ENCODE results near the gene RACK1. TPM values are rescaled to one million over a fixed set of nuclear protein-coding genes. Genes with fewer than 3 reads are reported as not detected.

The RACK1 gene
- total and polyA plus RNA-seq, 2 of the 13 experiments (the other 11 are each of a cell fraction or from before 2014, with no cell fraction given) = 2,514 to 6,141 TPM

DNA sequence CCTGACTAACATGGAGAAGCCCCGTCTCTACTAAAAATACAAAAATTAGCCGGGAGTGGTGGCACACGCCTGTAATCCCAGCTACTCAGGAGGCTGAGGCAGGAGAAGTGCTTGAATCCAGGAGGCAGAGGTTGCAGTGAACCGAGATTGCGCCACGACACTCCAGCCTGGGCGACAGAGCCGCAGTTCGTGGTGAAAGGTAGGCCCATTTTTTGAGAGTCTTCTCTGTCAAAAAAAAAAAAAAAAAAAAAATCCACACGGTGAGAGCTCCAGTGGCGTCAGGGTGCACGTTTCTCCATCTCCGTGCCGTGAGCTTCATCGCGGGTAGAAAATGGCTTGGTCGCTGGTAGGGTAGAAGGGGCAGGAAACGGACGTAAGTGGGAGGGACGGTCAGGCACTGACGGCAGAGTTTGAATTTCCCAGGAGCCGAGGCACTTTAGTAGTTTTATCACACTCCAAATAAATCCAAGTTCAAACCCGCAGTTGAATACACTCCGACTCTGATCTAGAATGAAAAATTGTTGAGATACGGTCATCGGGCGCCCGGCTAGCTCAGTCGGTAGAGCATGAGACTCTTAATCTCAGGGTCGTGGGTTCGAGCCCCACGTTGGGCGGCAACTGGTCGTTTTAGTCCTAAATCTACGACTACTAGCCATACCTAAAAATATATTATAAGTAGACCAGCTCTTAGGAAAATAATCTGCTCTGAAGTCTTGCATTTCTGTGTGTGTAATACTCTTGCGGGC lies 36.3 kb downstream of the RACK1 start:
- WGBS (ENCODE audit: low lambda C conversion rate) = 1% methylated on average over 36 of the region's 36 CpGs
- H3K9me3 ChIP-seq (ENCODE audit: low read length) = no peaks in the 10 kb centered on the region
- no TSS peak for BruUV-seq (replicated peaks)
- H3K27me3 ChIP-seq (ENCODE audit: control insufficient read depth in 1 of 2, insufficient read depth in 2 of 2, low read length in 2 of 2) = peaks cover 2 to 35% of the 10 kb centered on the region in 2 experiments; a peak in 4 of 5 replicates
- FAIRE-seq (peak; percentile 54), DNase-seq (ENCODE audit: low spot score) (peak; percentile 82), ATAC-seq (peak; percentile 30)
- intact Hi-C loops (cut with micrococcal nuclease; ENCODE audit: unreplicated experiment) = loop anchor here (1.0 kb wide), 1 partner anchor 20 kb away; no protein-coding TSS in a partner anchor
- peak overlapping the region; percentile 54 to 82 (median 61) for H3K4me3 ChIP-seq (replicated peaks in 1 of 3; ENCODE audit: insufficient read depth in 1 of 3, low read depth in 2 of 3, low read length in 3 of 3)
- peaks cover 30% of the 10 kb centered on the region for H3K4me1 ChIP-seq (ENCODE audit: insufficient read depth, low read length)
- H3K27ac ChIP-seq (ENCODE audit: extremely low read length, insufficient read depth, low read length) = peak overlapping the region; percentile 51
- POLR2A ChIA-PET = interaction anchor here (1.2 to 7.4 kb wide), 10 partner anchors 10 to 1584 kb away, joined by 3 to 104 read pairs (median 16); partner anchors contain the start of genes HNRNPH1, RACK1 and TRIM41
- in situ Hi-C loops (cut with HindIII; ENCODE audit: extremely low pct_ligation_motif_present, low pct_unique_long_range_greater_than_20kb) = no loop called here
- no peaks in the 10 kb centered on the region for H4K20me1 ChIP-seq (ENCODE audit: insufficient read depth, low read length)
- CTCF ChIA-PET (ENCODE audit: low intra/inter-chr PET ratio, low total read pairs) = no interaction called here
- peak overlapping the region; percentile 64 for H3K9ac ChIP-seq (ENCODE audit: insufficient read depth, low read depth, low read length)
- peak overlapping the region; percentile 80 for H3K4me2 ChIP-seq (ENCODE audit: low read depth, low read length)
- no peaks in the 10 kb centered on the region for H3K79me2 ChIP-seq (ENCODE audit: insufficient read depth, low read length)
- H2AFZ ChIP-seq (ENCODE audit: low read length) = no peak overlapping the region
- no peaks in the 10 kb centered on the region for H3K36me3 ChIP-seq (replicated peaks in 1 of 2; ENCODE audit: control insufficient read depth in 1 of 2, insufficient read depth in 2 of 2, low read length in 2 of 2)
- TF ChIP-seq ZSCAN21 (CRISPR knock-in tag; IDR thresholded peaks at IDR 0.05; ENCODE audit: borderline replicate concordance) (no peak), ZNF558 (CRISPR knock-in tag; IDR thresholded peaks at IDR 0.05; ENCODE audit: borderline replicate concordance) (no peak), SCMH1 (CRISPR knock-in tag; IDR thresholded peaks at IDR 0.05; ENCODE audit: borderline replicate concordance) (no peak), RBM22 (optimal IDR thresholded peaks at IDR 0.05; ENCODE audit: low read length) (peak; percentile 95), NFE2L1 (CRISPR knock-in tag; IDR thresholded peaks at IDR 0.05; ENCODE audit: borderline replicate concordance) (no peak), ZNF772 (CRISPR knock-in tag; IDR thresholded peaks at IDR 0.05) (0 out of 2 replicates have a peak, but pooled peaks have one; percentile 46), CREB3 (CRISPR knock-in tag; IDR thresholded peaks at IDR 0.05) (no peak), ELF4 (CRISPR knock-in tag; IDR thresholded peaks at IDR 0.05; ENCODE audit: borderline replicate concordance) (0 out of 2 replicates have a peak, but pooled peaks have one; percentile 23), TCF7 (IDR thresholded peaks at IDR 0.05; ENCODE audit: low read depth) (no peak), ZFY (CRISPR knock-in tag; IDR thresholded peaks at IDR 0.05) (0 out of 2 replicates have a peak, but pooled peaks have one; percentile 7), PITX1 (CRISPR knock-in tag; IDR thresholded peaks at IDR 0.05) (peak; percentile 23; the same call in 1 of the 2 replicates), ZNF660 (CRISPR knock-in tag; IDR thresholded peaks at IDR 0.05; ENCODE audit: borderline replicate concordance, low read depth) (no peak), ZNF850 (CRISPR knock-in tag; conservative IDR thresholded peaks at IDR 0.05) (no peak)
- TF ChIP-seq, protein P1, sequence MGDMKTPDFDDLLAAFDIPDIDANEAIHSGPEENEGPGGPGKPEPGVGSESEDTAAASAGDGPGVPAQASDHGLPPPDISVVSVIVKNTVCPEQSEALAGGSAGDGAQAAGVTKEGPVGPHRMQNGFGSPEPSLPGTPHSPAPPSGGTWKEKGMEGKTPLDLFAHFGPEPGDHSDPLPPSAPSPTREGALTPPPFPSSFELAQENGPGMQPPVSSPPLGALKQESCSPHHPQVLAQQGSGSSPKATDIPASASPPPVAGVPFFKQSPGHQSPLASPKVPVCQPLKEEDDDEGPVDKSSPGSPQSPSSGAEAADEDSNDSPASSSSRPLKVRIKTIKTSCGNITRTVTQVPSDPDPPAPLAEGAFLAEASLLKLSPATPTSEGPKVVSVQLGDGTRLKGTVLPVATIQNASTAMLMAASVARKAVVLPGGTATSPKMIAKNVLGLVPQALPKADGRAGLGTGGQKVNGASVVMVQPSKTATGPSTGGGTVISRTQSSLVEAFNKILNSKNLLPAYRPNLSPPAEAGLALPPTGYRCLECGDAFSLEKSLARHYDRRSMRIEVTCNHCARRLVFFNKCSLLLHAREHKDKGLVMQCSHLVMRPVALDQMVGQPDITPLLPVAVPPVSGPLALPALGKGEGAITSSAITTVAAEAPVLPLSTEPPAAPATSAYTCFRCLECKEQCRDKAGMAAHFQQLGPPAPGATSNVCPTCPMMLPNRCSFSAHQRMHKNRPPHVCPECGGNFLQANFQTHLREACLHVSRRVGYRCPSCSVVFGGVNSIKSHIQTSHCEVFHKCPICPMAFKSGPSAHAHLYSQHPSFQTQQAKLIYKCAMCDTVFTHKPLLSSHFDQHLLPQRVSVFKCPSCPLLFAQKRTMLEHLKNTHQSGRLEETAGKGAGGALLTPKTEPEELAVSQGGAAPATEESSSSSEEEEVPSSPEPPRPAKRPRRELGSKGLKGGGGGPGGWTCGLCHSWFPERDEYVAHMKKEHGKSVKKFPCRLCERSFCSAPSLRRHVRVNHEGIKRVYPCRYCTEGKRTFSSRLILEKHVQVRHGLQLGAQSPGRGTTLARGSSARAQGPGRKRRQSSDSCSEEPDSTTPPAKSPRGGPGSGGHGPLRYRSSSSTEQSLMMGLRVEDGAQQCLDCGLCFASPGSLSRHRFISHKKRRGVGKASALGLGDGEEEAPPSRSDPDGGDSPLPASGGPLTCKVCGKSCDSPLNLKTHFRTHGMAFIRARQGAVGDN (CRISPR knock-in tag; IDR thresholded peaks at IDR 0.05) = peak; percentile 47
- TF ChIP-seq, protein P2, sequence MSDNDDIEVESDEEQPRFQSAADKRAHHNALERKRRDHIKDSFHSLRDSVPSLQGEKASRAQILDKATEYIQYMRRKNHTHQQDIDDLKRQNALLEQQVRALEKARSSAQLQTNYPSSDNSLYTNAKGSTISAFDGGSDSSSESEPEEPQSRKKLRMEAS (IDR thresholded peaks at IDR 0.05) = peak; percentile 36; the same call in 1 of the 2 replicates
- TF ChIP-seq, protein P3, sequence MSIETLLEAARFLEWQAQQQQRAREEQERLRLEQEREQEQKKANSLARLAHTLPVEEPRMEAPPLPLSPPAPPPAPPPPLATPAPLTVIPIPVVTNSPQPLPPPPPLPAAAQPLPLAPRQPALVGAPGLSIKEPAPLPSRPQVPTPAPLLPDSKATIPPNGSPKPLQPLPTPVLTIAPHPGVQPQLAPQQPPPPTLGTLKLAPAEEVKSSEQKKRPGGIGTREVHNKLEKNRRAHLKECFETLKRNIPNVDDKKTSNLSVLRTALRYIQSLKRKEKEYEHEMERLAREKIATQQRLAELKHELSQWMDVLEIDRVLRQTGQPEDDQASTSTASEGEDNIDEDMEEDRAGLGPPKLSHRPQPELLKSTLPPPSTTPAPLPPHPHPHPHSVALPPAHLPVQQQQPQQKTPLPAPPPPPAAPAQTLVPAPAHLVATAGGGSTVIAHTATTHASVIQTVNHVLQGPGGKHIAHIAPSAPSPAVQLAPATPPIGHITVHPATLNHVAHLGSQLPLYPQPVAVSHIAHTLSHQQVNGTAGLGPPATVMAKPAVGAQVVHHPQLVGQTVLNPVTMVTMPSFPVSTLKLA (IDR thresholded peaks at IDR 0.05) = no peak

Data from HepG2 (cell line).